HepG2 (cell line): ENCODE data around the gene CLIC1. TPM values are rescaled to one million over a fixed set of nuclear protein-coding genes. Genes with fewer than 3 reads are reported as not detected.
A peak's percentile ranks its signal among the peaks of the same experiment; 100 is the strongest.

ENCODE experiments used
- ELF1 ChIP-seq: sonication (generic); formaldehyde crosslinking; IDR thresholded peaks from 2 replicates; pipeline ENCODE4 v1.4.0; 2020; ENCODE audit warnings: missing genetic modification reagents
- GTF2F1 ChIP-seq: fragments of 150-350 bp; IDR thresholded peaks from 2 replicates; pipeline ENCODE4 v1.6.1; 2014; ENCODE audit warnings: low read length
- MXD4 ChIP-seq: IDR thresholded peaks from 2 replicates; pipeline ENCODE4 v1.6.1; 2016; ENCODE audit warnings: mild to moderate bottlenecking, missing biosample characterization, missing genetic modification reagents
- MYNN ChIP-seq: sonication (generic); formaldehyde crosslinking; IDR thresholded peaks from 2 replicates; pipeline ENCODE4 v1.4.0; 2020; ENCODE audit warnings: mild to moderate bottlenecking, low read depth, missing genetic modification reagents
- NAIF1 ChIP-seq: sonication (generic); formaldehyde crosslinking; IDR thresholded peaks from 2 replicates; pipeline ENCODE4 v1.5.0; 2020; ENCODE audit warnings: mild to moderate bottlenecking, missing genetic modification reagents, borderline replicate concordance
- NFIC ChIP-seq: IDR thresholded peaks from 2 replicates; pipeline ENCODE4 v1.6.1; 2012; ENCODE audit warnings: mild to moderate bottlenecking, low read length, inconsistent platforms
- SIN3A ChIP-seq: IDR thresholded peaks from 2 replicates; pipeline ENCODE4 v1.6.1; 2011; ENCODE audit warnings: low read depth, mild to moderate bottlenecking, control low read depth, low read length, borderline replicate concordance
- TSC22D2 ChIP-seq: sonication (generic); formaldehyde crosslinking; IDR thresholded peaks from 2 replicates; pipeline ENCODE4 v1.5.1; 2020; ENCODE audit warnings: missing genetic modification reagents, mild to moderate bottlenecking, borderline replicate concordance
- ZBTB1 ChIP-seq: sonication (generic); formaldehyde crosslinking; IDR thresholded peaks from 2 replicates; pipeline ENCODE4 v1.4.0; 2020; ENCODE audit warnings: missing genetic modification reagents, borderline replicate concordance
- ZNF138 ChIP-seq: sonication (generic); formaldehyde crosslinking; IDR thresholded peaks from 2 replicates; pipeline ENCODE4 v1.5.0; 2020; ENCODE audit warnings: mild to moderate bottlenecking, low read depth, missing genetic modification reagents
- ZNF224 ChIP-seq: sonication (generic); formaldehyde crosslinking; IDR thresholded peaks from 2 replicates; pipeline ENCODE4 v1.5.0; 2020; ENCODE audit warnings: mild to moderate bottlenecking, missing genetic modification reagents
- ZNF331 ChIP-seq: sonication (generic); formaldehyde crosslinking; IDR thresholded peaks from 2 replicates; pipeline ENCODE4 v1.4.0; 2020; ENCODE audit warnings: missing genetic modification reagents
- ZNF510 ChIP-seq: sonication (generic); formaldehyde crosslinking; IDR thresholded peaks from 2 replicates; pipeline ENCODE4 v1.4.0; 2020; ENCODE audit warnings: low read depth, mild to moderate bottlenecking, missing genetic modification reagents
- ZNF652 ChIP-seq: IDR thresholded peaks from 2 replicates; pipeline ENCODE4 v1.6.1; 2016; ENCODE audit warnings: low read depth, borderline replicate concordance
- ZNF761 ChIP-seq: sonication (generic); formaldehyde crosslinking; conservative IDR thresholded peaks from 2 replicates; pipeline ENCODE4 v1.4.0; 2020; ENCODE audit warnings: mild to moderate bottlenecking, missing genetic modification reagents
- polyA plus RNA-seq, 8 experiments: library from polyadenylated mRNA; depleted of rRNA in 3 of 8; stranded (reverse) in 7 of 8; unstranded in 1 of 8; fragments of >200 nt; fragmentation: Illumina TruSeq in 4 of 8; extraction: Trizol in 4 of 8; gene quantifications; 2 replicates each; pipeline versions ENCODE4 v1.2.1 to v1.2.3, GENCODE V29; 2011 to 2016; ENCODE audit warnings: low read depth in 4 of 8, missing spikeins in 1 of 8, mixed read lengths in 1 of 8; ENCODE audit not compliant: insufficient read depth in 1 of 8
- total RNA-seq, 5 experiments: library from RNA; depleted of rRNA; stranded (reverse); fragments of >200 nt; fragmentation: Illumina TruSeq; extraction: Trizol; gene quantifications; 2 replicates each; pipeline ENCODE4 v1.2.3, GENCODE V29; 2016; ENCODE audit warnings: low read depth in 1 of 5
- TF ChIP-seq, protein P1 (sequence below): conservative IDR thresholded peaks from 2 replicates; pipeline ENCODE4 v1.6.1; 2018; ENCODE audit warnings: missing genetic modification reagents
- TF ChIP-seq, protein P2 (sequence below): sonication (generic); formaldehyde crosslinking; IDR thresholded peaks from 2 replicates; pipeline ENCODE4 v1.4.0; 2020; ENCODE audit warnings: missing genetic modification reagents
- TF ChIP-seq, protein P3 (sequence below): sonication (generic); formaldehyde crosslinking; IDR thresholded peaks from 2 replicates; pipeline ENCODE4 v1.4.0; 2020; ENCODE audit warnings: missing genetic modification reagents
- TF ChIP-seq, protein P4 (sequence below): sonication (generic); formaldehyde crosslinking; IDR thresholded peaks from 2 replicates; pipeline ENCODE4 v1.5.1; 2020; ENCODE audit warnings: mild to moderate bottlenecking, missing genetic modification reagents
- TF ChIP-seq, protein P5 (sequence below): sonication (generic); formaldehyde crosslinking; IDR thresholded peaks from 2 replicates; pipeline ENCODE4 v1.4.0; 2020; ENCODE audit warnings: missing genetic modification reagents

Gene CLIC1
- total and polyA plus RNA-seq, 2 of the 13 experiments (the other 11 are each of a cell fraction or from before 2014, with no cell fraction given) = 602 to 891 TPM

DNA sequence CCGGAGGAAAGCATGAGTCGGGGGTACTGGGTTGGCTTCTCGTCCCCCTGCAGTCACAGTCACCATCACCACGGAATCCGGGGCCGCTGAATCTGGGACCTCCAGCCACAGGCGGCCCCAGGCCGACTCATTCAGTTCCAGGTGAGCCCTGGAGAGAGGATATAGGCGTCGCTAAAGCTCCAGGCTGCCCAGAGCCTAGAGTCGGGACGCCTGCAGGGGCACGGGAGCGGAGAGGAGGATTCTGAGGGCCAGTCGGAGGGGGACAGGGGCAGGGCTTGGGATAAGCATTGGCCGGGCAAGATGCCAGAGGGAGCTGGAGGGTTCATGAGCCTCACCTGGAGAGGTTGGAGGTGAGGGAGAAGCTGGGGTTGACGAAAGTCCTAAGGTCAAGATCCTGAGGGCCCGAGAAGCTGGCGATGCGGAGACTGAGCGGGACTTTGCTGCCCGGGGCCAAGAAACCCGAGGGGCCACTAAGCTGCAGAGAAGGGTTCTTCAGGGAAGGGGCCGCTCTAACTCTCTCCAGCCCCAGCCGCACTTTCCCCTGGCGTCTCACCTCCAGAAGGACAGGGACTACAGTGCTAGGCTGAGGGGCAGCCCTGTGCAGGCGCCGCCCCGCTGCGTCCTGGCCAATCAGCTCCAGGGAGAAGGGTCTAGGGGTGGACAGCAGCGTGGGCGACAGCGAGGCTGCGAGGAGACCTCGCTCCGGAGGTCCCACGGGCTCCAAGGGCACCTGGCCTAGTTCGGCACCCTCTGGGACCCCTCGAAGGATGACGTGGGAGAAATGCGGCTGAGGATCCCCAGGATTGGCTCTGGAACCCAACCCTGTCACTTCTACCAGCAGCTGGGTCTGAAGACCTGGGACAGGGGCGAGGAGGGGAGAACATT is 29.8 kb upstream of the CLIC1 start (continued):
- TF ChIP-seq ZNF510 = peak; percentile 87; the same call in 1 of the 2 replicates
- TF ChIP-seq NFIC = no peak
- TF ChIP-seq MXD4 (CRISPR knock-in tag) = peak; percentile 82
- no peak for TF ChIP-seq SIN3A
- peak; percentile 96; the same call in 1 of the 2 replicates for TF ChIP-seq ZNF138
- no peak for TF ChIP-seq ZNF761
- TF ChIP-seq ZNF331 (CRISPR knock-in tag) = peak; percentile 71; the same call in 1 of the 2 replicates
- TF ChIP-seq, protein P1, sequence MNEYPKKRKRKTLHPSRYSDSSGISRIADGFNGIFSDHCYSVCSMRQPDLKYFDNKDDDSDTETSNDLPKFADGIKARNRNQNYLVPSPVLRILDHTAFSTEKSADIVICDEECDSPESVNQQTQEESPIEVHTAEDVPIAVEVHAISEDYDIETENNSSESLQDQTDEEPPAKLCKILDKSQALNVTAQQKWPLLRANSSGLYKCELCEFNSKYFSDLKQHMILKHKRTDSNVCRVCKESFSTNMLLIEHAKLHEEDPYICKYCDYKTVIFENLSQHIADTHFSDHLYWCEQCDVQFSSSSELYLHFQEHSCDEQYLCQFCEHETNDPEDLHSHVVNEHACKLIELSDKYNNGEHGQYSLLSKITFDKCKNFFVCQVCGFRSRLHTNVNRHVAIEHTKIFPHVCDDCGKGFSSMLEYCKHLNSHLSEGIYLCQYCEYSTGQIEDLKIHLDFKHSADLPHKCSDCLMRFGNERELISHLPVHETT (CRISPR knock-in tag) = no peak
- TF ChIP-seq, protein P2, sequence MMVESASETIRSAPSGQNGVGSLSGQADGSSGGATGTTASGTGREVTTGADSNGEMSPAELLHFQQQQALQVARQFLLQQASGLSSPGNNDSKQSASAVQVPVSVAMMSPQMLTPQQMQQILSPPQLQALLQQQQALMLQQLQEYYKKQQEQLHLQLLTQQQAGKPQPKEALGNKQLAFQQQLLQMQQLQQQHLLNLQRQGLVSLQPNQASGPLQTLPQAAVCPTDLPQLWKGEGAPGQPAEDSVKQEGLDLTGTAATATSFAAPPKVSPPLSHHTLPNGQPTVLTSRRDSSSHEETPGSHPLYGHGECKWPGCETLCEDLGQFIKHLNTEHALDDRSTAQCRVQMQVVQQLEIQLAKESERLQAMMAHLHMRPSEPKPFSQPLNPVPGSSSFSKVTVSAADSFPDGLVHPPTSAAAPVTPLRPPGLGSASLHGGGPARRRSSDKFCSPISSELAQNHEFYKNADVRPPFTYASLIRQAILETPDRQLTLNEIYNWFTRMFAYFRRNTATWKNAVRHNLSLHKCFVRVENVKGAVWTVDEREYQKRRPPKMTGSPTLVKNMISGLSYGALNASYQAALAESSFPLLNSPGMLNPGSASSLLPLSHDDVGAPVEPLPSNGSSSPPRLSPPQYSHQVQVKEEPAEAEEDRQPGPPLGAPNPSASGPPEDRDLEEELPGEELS (CRISPR knock-in tag) = no peak
- no peak for TF ChIP-seq MYNN (CRISPR knock-in tag)
- no peak for TF ChIP-seq ZNF224 (CRISPR knock-in tag)
- no peak for TF ChIP-seq ZNF652 (CRISPR knock-in tag)
- TF ChIP-seq, protein P3, sequence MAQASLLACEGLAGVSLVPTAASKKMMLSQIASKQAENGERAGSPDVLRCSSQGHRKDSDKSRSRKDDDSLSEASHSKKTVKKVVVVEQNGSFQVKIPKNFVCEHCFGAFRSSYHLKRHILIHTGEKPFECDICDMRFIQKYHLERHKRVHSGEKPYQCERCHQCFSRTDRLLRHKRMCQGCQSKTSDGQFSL (CRISPR knock-in tag) = no peak
- TF ChIP-seq TSC22D2 (CRISPR knock-in tag) = no peak
- TF ChIP-seq ELF1 (CRISPR knock-in tag) = no peak
- TF ChIP-seq, protein P4, sequence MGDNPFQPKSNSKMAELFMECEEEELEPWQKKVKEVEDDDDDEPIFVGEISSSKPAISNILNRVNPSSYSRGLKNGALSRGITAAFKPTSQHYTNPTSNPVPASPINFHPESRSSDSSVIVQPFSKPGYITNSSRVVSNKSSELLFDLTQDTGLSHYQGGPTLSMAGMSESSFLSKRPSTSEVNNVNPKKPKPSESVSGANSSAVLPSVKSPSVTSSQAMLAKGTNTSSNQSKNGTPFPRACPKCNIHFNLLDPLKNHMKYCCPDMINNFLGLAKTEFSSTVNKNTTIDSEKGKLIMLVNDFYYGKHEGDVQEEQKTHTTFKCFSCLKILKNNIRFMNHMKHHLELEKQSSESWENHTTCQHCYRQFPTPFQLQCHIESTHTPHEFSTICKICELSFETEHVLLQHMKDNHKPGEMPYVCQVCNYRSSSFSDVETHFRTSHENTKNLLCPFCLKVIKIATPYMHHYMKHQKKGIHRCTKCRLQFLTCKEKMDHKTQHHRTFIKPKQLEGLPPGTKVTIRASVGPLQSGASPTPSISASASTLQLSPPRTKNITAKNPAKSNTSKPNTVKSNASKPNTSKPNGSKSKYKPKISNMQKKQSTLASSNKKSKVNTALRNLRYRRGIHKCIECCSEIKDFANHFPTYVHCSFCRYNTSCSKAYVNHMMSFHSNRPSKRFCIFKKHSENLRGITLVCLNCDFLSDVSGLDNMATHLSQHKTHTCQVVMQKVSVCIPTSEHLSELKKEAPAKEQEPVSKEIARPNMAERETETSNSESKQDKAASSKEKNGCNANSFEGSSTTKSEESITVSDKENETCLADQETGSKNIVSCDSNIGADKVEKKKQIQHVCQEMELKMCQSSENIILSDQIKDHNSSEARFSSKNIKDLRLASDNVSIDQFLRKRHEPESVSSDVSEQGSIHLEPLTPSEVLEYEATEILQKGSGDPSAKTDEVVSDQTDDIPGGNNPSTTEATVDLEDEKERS (CRISPR knock-in tag) = no peak
- TF ChIP-seq ZBTB1 (CRISPR knock-in tag) = no peak
- TF ChIP-seq GTF2F1 = no peak
- TF ChIP-seq, protein P5, sequence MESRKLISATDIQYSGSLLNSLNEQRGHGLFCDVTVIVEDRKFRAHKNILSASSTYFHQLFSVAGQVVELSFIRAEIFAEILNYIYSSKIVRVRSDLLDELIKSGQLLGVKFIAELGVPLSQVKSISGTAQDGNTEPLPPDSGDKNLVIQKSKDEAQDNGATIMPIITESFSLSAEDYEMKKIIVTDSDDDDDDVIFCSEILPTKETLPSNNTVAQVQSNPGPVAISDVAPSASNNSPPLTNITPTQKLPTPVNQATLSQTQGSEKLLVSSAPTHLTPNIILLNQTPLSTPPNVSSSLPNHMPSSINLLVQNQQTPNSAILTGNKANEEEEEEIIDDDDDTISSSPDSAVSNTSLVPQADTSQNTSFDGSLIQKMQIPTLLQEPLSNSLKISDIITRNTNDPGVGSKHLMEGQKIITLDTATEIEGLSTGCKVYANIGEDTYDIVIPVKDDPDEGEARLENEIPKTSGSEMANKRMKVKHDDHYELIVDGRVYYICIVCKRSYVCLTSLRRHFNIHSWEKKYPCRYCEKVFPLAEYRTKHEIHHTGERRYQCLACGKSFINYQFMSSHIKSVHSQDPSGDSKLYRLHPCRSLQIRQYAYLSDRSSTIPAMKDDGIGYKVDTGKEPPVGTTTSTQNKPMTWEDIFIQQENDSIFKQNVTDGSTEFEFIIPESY = 0 out of 2 replicates have a peak, but pooled peaks have one; percentile 12
- no peak for TF ChIP-seq NAIF1 (CRISPR knock-in tag)
